ENCODE measurements around the gene CDK3. TPM values are rescaled to one million over a fixed set of nuclear protein-coding genes. Genes with fewer than 3 reads are reported as not detected.
A peak's percentile ranks its signal among the peaks of the same experiment; 100 is the strongest.

The CDK3 gene
- total and polyA plus RNA-seq, 3 experiments from 2014 or later = 5.0 to 5.5 TPM; not detected in 1

DNA sequence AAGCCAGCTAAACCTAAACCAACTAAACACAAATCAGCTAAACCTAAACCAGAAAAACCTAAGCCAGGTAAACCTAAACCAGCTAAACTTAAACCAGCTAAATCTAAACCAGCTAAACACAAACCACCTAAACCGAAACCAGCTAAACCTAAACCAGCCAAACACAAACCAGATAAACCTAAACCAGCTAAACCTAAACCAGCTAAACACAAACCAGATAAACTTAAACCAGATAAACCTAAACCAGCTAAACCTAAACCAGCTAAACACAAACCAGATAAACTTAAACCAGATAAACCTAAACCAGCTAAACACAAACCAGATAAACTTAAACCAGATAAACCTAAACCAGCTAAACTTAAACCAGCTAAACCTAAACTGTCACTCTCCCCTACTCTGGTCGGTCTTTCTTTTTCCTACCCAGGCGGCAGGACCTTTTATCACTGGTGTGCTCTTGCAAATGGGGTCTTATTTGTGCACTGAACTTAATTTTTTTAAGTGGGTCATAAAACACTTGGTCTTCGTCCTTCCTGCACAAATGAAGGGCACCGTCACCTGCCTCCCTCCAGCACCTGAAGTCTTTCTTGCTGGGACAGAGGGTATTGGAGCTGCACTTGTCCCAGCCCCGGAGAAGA, 19.3 kb downstream of the CDK3 start:
- no peaks in the 10 kb centered on the region for H3K36me3 Mint-ChIP-seq
- no peak overlapping the region for H3K4me3 ChIP-seq (ENCODE audit: low read length)
- no peaks in the 10 kb centered on the region for H3K4me1 ChIP-seq (ENCODE audit: insufficient read depth, low read length)
- H3K27ac ChIP-seq (ENCODE audit: low read depth, low read length) = no peak overlapping the region
- no peaks in the 10 kb centered on the region for H3K4me1 Mint-ChIP-seq
- H3K27ac Mint-ChIP-seq = peak overlapping the region in 4 of 8 donors; percentile 27 to 91 (median 52)
- no peak overlapping the region for H3K4me3 Mint-ChIP-seq
- CTCF ChIA-PET = interaction anchor here (0.6 to 1.8 kb wide), 10 partner anchors 7 to 378 kb away, joined by 3 to 10 read pairs (median 4); partner anchors contain the start of genes CDK3, EVPL and TRIM65
- POLR2A ChIA-PET = no interaction called here
- H3K27me3 Mint-ChIP-seq = no peaks in the 10 kb centered on the region
- H3K36me3 ChIP-seq (ENCODE audit: insufficient read depth, low read length) = no peaks in the 10 kb centered on the region
- no peaks in the 10 kb centered on the region for H3K9me3 Mint-ChIP-seq
- no peaks in the 10 kb centered on the region for H3K27me3 ChIP-seq (ENCODE audit: insufficient read depth, low read length, poor library complexity, severe bottlenecking)
- DNase-seq = no peak
- H3K9me3 ChIP-seq (ENCODE audit: low read length) = no peaks in the 10 kb centered on the region

DNA sequence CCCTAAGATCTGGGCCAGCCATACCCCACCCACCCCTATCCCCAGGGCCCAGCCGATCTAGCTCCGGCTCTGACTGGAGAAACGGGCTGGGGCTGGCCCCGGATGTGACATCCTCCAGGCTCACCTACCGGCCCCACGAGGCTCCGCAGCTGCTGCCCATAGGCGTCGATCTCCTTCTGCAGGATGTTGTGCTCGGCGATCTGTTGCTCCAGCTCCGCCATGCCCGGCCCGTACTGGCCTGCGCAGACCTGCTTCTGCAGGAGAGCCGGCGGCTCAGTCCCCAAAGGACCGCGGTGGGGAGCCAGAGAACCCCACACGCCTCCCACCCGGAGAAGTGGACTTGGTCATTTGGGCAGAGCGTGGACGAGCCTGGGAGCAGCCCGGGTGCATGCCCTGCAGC, 21.6 kb downstream of the CDK3 start:
- Mint-ChIP-seq H3K27ac (no peak overlapping the region), H3K9me3 (no peaks in the 10 kb centered on the region), H3K4me1 (no peaks in the 10 kb centered on the region), H3K36me3 (no peaks in the 10 kb centered on the region), H3K4me3 (no peak overlapping the region), H3K27me3 (no peaks in the 10 kb centered on the region)
- H3K4me3 ChIP-seq (ENCODE audit: low read length) = no peak overlapping the region
- H3K4me1 ChIP-seq (ENCODE audit: insufficient read depth, low read length) = no peaks in the 10 kb centered on the region
- H3K9me3 ChIP-seq (ENCODE audit: low read length) = no peaks in the 10 kb centered on the region
- no peak for DNase-seq
- H3K27me3 ChIP-seq (ENCODE audit: insufficient read depth, low read length, poor library complexity, severe bottlenecking) = no peaks in the 10 kb centered on the region
- ChIA-PET POLR2A (no interaction called here), CTCF (no interaction called here)
- H3K36me3 ChIP-seq (ENCODE audit: insufficient read depth, low read length) = no peaks in the 10 kb centered on the region
- no peak overlapping the region for H3K27ac ChIP-seq (ENCODE audit: low read depth, low read length)

DNA sequence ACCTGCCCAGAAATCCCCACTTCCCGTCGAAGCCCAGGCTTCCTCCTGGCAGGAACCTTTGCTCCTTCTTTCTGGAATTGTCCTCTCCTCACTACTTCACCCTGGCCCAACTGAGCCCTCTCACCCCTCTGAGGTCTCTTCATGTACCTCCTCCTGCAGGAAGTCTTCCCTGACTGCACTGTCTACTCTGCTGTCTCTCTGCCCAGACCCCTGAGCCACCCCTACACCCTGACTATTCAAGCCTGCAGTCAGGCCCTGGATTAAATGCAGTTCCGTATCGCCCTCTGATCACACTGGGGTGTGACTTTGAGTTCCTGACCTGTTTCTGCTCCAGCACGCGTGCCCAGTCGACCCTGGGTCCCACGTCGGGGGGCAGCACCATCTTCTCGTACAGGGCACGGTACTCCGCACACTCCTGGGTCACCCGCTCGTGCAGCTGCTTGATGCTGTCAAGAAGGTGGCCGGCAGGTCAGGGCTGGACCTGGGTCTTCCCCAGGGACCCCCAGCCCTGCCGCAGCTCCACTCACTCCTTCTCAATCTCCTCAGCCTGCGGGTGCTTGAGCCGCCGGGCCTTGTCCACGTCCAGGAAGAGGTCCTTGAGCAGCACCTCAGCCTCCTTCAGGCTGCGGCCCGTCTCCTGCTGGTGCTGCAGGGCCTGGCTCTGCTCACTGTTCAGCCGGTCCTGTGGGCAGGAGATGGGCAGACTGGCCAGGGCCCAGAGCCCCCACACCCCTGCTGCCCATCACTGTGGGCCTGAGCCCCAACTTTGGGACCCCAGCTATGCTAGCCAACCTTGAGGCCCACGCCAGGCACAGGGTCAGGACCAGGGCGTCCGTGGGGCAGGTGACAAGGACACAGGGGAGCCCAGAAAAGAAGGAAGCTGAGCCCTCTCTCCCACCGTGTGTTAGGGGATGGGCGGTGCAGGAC, 22.6 kb downstream of the CDK3 start:
- Mint-ChIP-seq H3K9me3 (no peaks in the 10 kb centered on the region), H3K36me3 (no peaks in the 10 kb centered on the region), H3K27me3 (no peaks in the 10 kb centered on the region), H3K27ac (peak overlapping the region in 2 of 8 donors; percentile 12 to 71), H3K4me3 (no peak overlapping the region), H3K4me1 (peaks cover 0 to under 1% (median under 1%) of the 10 kb centered on the region in 3 donors)
- CTCF ChIA-PET = no interaction called here
- DNase-seq = no peak
- H3K27me3 ChIP-seq (ENCODE audit: insufficient read depth, low read length, poor library complexity, severe bottlenecking) = no peaks in the 10 kb centered on the region
- H3K9me3 ChIP-seq (ENCODE audit: low read length) = no peaks in the 10 kb centered on the region
- POLR2A ChIA-PET = no interaction called here
- H3K36me3 ChIP-seq (ENCODE audit: insufficient read depth, low read length) = no peaks in the 10 kb centered on the region
- no peak overlapping the region for H3K4me3 ChIP-seq (ENCODE audit: low read length)
- no peaks in the 10 kb centered on the region for H3K4me1 ChIP-seq (ENCODE audit: insufficient read depth, low read length)
- H3K27ac ChIP-seq (ENCODE audit: low read depth, low read length) = no peak overlapping the region

DNA sequence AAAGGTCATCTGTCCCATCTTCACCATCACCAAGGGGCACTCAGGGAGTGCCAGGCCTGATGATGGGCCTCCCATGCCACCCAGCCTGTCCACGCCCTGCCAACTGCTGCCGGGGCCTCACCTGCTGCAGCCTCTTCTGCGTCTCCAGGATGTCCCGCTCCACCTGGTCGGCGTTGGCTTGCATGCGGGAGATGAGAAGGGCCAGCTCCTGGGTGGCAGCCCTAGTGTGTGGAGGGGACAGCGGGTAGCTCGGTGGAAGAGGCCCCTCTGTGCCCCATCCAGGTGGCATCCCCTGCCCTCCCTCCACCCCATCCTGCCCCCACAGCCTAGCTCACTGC, 23.2 kb downstream of the CDK3 start:
- Histone ChIP-seq H3K36me3 (ENCODE audit: insufficient read depth, low read length) (no peaks in the 10 kb centered on the region), H3K4me1 (ENCODE audit: insufficient read depth, low read length) (peaks cover 4% of the 10 kb centered on the region), H3K27ac (ENCODE audit: low read depth, low read length) (no peak overlapping the region), H3K27me3 (ENCODE audit: insufficient read depth, low read length, poor library complexity, severe bottlenecking) (no peaks in the 10 kb centered on the region), H3K9me3 (ENCODE audit: low read length) (no peaks in the 10 kb centered on the region), H3K4me3 (ENCODE audit: low read length) (no peak overlapping the region)
- Mint-ChIP-seq H3K27ac (no peak overlapping the region), H3K27me3 (no peaks in the 10 kb centered on the region), H3K4me1 (peaks cover 1 to 7% (median 3%) of the 10 kb centered on the region in 3 donors), H3K4me3 (no peak overlapping the region), H3K36me3 (no peaks in the 10 kb centered on the region), H3K9me3 (no peaks in the 10 kb centered on the region)
- DNase-seq = no peak
- ChIA-PET POLR2A (no interaction called here), CTCF (no interaction called here)

DNA sequence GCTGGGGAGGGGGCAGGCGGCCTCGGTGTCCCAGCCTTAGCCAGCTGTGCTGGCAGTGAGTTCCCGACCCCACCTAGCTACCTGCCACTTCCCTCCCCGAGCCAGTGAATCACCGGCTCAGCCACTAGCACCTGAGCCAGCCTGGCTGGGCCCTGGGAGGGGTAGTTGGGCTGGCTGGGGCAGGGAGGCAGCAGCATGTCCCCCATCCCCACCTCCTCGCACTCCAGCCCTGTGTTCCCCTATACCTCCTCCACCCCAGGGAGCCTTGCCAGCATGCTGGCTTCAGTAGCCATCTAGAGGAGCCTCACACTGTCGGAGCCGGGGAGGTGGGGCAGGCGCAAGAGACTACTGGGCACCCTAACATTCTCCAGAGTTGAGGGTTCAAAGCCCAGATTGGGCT, 23.7 kb downstream of the CDK3 start:
- H3K27me3 Mint-ChIP-seq = no peaks in the 10 kb centered on the region
- peaks cover 9% of the 10 kb centered on the region for H3K4me1 ChIP-seq (ENCODE audit: insufficient read depth, low read length)
- no peak overlapping the region for H3K4me3 ChIP-seq (ENCODE audit: low read length)
- no peaks in the 10 kb centered on the region for H3K9me3 ChIP-seq (ENCODE audit: low read length)
- CTCF ChIA-PET = no interaction called here
- no peak overlapping the region for H3K27ac Mint-ChIP-seq
- no peaks in the 10 kb centered on the region for H3K27me3 ChIP-seq (ENCODE audit: insufficient read depth, low read length, poor library complexity, severe bottlenecking)
- POLR2A ChIA-PET = no interaction called here
- no peaks in the 10 kb centered on the region for H3K36me3 ChIP-seq (ENCODE audit: insufficient read depth, low read length)
- H3K4me1 Mint-ChIP-seq = peaks cover 6 to 11% (median 8%) of the 10 kb centered on the region in 3 donors
- DNase-seq = no peak
- no peak overlapping the region for H3K27ac ChIP-seq (ENCODE audit: low read depth, low read length)
- no peaks in the 10 kb centered on the region for H3K9me3 Mint-ChIP-seq
- no peaks in the 10 kb centered on the region for H3K36me3 Mint-ChIP-seq
- no peak overlapping the region for H3K4me3 Mint-ChIP-seq

DNA sequence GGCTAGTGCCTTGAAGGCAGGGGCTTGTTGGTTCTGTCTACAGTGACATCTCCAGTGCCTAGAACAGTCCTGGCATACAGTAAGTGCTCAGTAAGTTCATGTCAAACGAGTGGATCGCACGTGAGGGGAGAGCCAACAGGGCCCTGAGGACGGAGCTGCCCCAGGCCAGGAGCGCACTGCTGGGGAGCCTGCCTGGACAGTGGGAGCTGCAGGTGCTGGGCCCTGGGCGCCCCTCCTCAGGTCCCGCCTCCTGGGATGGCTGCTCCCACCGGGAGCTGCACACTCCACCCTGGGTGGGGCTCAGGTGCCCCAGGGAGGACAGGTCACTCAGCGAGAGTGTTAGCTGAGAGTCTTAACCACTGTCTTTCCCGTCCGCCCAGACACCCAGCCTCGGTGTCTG, 24.6 kb downstream of the CDK3 start:
- Histone ChIP-seq H3K4me3 (ENCODE audit: low read length) (no peak overlapping the region), H3K27me3 (ENCODE audit: insufficient read depth, low read length, poor library complexity, severe bottlenecking) (no peaks in the 10 kb centered on the region), H3K9me3 (ENCODE audit: low read length) (no peaks in the 10 kb centered on the region), H3K36me3 (ENCODE audit: insufficient read depth, low read length) (no peaks in the 10 kb centered on the region), H3K27ac (ENCODE audit: low read depth, low read length) (no peak overlapping the region), H3K4me1 (ENCODE audit: insufficient read depth, low read length) (peaks cover 17% of the 10 kb centered on the region)
- no peaks in the 10 kb centered on the region for H3K27me3 Mint-ChIP-seq
- no peak overlapping the region for H3K4me3 Mint-ChIP-seq
- H3K36me3 Mint-ChIP-seq = no peaks in the 10 kb centered on the region
- CTCF ChIA-PET = no interaction called here
- POLR2A ChIA-PET = interaction anchor here (0.7 to 1.1 kb wide), 2 partner anchors 11 to 51 kb away, joined by 3 to 7 read pairs; no protein-coding TSS in a partner anchor
- no peaks in the 10 kb centered on the region for H3K9me3 Mint-ChIP-seq
- no peak for DNase-seq
- H3K4me1 Mint-ChIP-seq = peaks cover 14 to 19% (median 14%) of the 10 kb centered on the region in 3 donors
- no peak overlapping the region for H3K27ac Mint-ChIP-seq

DNA sequence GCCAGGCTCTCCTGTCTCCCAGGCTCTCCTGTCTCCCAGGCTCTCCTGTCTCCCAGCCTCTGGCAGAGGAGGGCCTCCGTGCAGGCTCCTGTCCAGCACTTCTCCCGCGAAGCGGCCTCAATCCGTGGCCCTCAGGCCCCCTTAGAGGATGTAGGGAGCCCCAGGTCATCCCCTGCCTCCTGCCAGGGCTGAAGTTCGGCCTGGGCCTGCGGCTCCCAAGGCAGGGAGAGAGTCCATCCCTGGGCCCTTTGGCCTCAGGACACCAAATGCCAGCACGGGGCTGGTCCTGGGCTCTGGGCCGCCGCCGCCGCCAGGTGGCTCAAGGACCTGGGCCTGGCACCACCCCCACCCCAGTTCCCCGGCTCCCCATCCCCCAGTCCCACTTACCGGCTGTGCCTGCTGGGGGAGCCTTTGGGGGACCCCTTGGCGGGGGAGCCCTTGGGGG, 26.1 kb downstream of the CDK3 start:
- H3K9me3 Mint-ChIP-seq = no peaks in the 10 kb centered on the region
- H3K4me3 Mint-ChIP-seq = no peak overlapping the region

DNA sequence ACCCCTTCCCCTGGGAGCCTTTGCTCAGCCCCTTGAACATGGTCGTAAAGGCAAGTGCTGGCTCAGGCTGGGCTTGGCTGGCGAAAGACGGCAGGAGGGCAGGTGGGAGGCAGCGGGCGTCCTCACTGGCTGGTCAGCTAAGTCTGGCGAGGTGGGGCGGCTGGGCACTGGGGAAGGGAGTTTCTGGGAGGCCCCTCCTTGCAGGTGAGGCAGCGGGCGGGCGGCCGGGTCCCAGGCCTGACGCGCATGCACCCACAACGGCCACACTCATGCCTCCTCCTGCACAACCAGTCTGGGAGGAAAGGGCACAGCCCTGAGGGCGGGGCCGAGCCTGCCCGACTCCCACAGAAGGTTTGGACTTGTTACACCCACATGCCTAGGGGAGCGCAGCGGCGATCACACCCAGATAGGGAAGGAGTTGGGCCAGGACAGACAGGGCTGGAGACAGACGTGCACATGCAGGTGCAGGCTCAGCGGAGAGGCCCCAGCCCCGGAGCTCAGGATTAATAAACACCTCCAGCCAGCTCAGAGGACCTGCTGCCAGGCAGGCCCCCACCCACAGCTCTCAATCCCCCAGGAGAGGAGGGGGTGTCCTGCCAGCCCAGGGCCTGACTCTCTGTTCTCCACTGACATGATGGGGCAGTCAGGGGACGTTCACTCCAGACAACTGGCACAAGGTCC, 26.6 kb downstream of the CDK3 start, which contains the start of gene EVPL:
TSS of gene EVPL (minus strand) at position 148 of the 681 bp plus-strand sequence. CDS start at position 40, 108 bp downstream.
- no peaks in the 10 kb centered on the region for H3K9me3 Mint-ChIP-seq
- H3K36me3 Mint-ChIP-seq = no peaks in the 10 kb centered on the region
- no peak within 1 kb of the TSS for H3K27ac ChIP-seq (ENCODE audit: low read depth, low read length)
- no peaks in the 10 kb centered on the region for H3K27me3 ChIP-seq (ENCODE audit: insufficient read depth, low read length, poor library complexity, severe bottlenecking)
- no peaks in the 10 kb centered on the region for H3K9me3 ChIP-seq (ENCODE audit: low read length)
- H3K36me3 ChIP-seq (ENCODE audit: insufficient read depth, low read length) = no peaks in the 10 kb centered on the region
- no peak within 1 kb of the TSS for H3K4me3 ChIP-seq (ENCODE audit: low read length)
- peak within 1 kb of the TSS in 1 of 8 donors; percentile 17 for H3K27ac Mint-ChIP-seq
- CTCF ChIA-PET = interaction anchor here (0.6 to 1.6 kb wide), 3 partner anchors 8 to 428 kb away, joined by 3 to 5 read pairs (median 3); no protein-coding TSS in a partner anchor
- peaks cover 14 to 19% (median 14%) of the 10 kb centered on the region in 3 donors for H3K4me1 Mint-ChIP-seq
- no peak within 1 kb of the TSS for H3K4me3 Mint-ChIP-seq
- no peak for DNase-seq
- POLR2A ChIA-PET = no interaction called here
- no peaks in the 10 kb centered on the region for H3K27me3 Mint-ChIP-seq
- peaks cover 17% of the 10 kb centered on the region for H3K4me1 ChIP-seq (ENCODE audit: insufficient read depth, low read length)

More for the DNA sequence above, 26.1 kb downstream of the CDK3 start:
- Histone ChIP-seq H3K4me1 (ENCODE audit: insufficient read depth, low read length) (peaks cover 17% of the 10 kb centered on the region), H3K27ac (ENCODE audit: low read depth, low read length) (no peak overlapping the region), H3K4me3 (ENCODE audit: low read length) (no peak overlapping the region), H3K36me3 (ENCODE audit: insufficient read depth, low read length) (no peaks in the 10 kb centered on the region), H3K9me3 (ENCODE audit: low read length) (no peaks in the 10 kb centered on the region), H3K27me3 (ENCODE audit: insufficient read depth, low read length, poor library complexity, severe bottlenecking) (no peaks in the 10 kb centered on the region)
- no peaks in the 10 kb centered on the region for H3K27me3 Mint-ChIP-seq
- ChIA-PET CTCF (interaction anchor here (1.6 kb wide), 1 partner anchor 13 kb away, joined by 5 read pairs; no protein-coding TSS in a partner anchor), POLR2A (no interaction called here)
- peaks cover 14 to 19% (median 14%) of the 10 kb centered on the region in 3 donors for H3K4me1 Mint-ChIP-seq
- H3K36me3 Mint-ChIP-seq = no peaks in the 10 kb centered on the region
- H3K27ac Mint-ChIP-seq = no peak overlapping the region
- DNase-seq = no peak
